HepG2 (cell line): ENCODE measurements around the gene TFB1M. TPM values are rescaled to one million over a fixed set of nuclear protein-coding genes. Genes with fewer than 3 reads are reported as not detected.

Experiments
- ATAC-seq: fragments of 200-7000 bp; cut with Tn5 transposase; 3 replicates; pipeline ENCODE4 v1.9.1; 2020; ENCODE audit warnings: mild to moderate bottlenecking, moderate library complexity
- BruUV-seq: library from RNA; stranded (reverse); fragments of 400-500 nt; replicated peaks from 2 replicates; lab custom pipeline; 2021; lab: Mats Ljungman, UMichigan
- CTCF ChIA-PET: fragments of 300-600 bp; formaldehyde crosslinking; extraction: SDS; loops from one replicate; lab custom pipeline; 2021; ENCODE audit warnings: low total read pairs, inconsistent platforms, low intra/inter-chr PET ratio; lab: Yijun Ruan, JAX
- POLR2A ChIA-PET: fragments of 350-600 bp; sonication (Branson Sonifier 250); formaldehyde crosslinking; loops from one replicate; lab custom pipeline; 2020; ENCODE audit warnings: antibody characterized with exemption, inconsistent platforms; lab: Yijun Ruan, JAX
- DNase-seq: peaks from one replicate; pipeline ENCODE4 v3.0.0-alpha.2; 2015; ENCODE audit warnings: low spot score
- FAIRE-seq: peaks from 3 replicates; lab custom pipeline; 2011; peaks lifted over from hg19 to GRCh38; lab: Jason Lieb, UNC
- H2AFZ ChIP-seq: one replicate; pipeline ENCODE4 v1.6.1; 2011; ENCODE audit warnings: low read length, inconsistent platforms
- H3K27ac ChIP-seq: fragments of 300-600 bp; 3 replicates; pipeline ENCODE4 v1.8.0; 2011; ENCODE audit warnings: mixed run types, mild to moderate bottlenecking, mixed read lengths, low read length, inconsistent platforms; ENCODE audit not compliant: insufficient read depth; ENCODE audit errors: extremely low read length
- H3K27me3 ChIP-seq, 2 experiments: fragments of 200-600 bp in 1 of 2; 2 replicates in 1 of 2; 3 replicates in 1 of 2; pipeline versions ENCODE4 v1.6.0 to v1.8.0; 2011; ENCODE audit warnings: low read length in 2 of 2, mild to moderate bottlenecking in 2 of 2, moderate library complexity in 2 of 2, inconsistent platforms in 1 of 2; ENCODE audit not compliant: insufficient read depth in 2 of 2, control insufficient read depth in 1 of 2
- H3K36me3 ChIP-seq, 2 experiments: fragments of 200-600 bp in 1 of 2; replicated peaks in 1 of 2; 2 replicates in 1 of 2; 3 replicates in 1 of 2; pipeline versions ENCODE4 v1.5.1 to v1.8.0; 2011; ENCODE audit warnings: low read length in 2 of 2, inconsistent platforms in 1 of 2; ENCODE audit not compliant: insufficient read depth in 2 of 2, control insufficient read depth in 1 of 2
- H3K4me1 ChIP-seq: 2 replicates; pipeline ENCODE4 v1.5.1; 2012; ENCODE audit warnings: low read length, inconsistent platforms; ENCODE audit not compliant: insufficient read depth
- H3K4me2 ChIP-seq: 2 replicates; pipeline ENCODE4 v1.6.0; 2011; ENCODE audit warnings: low read depth, low read length, inconsistent platforms
- H3K4me3 ChIP-seq, 3 experiments: fragments of 200-600 bp in 1 of 3; sonication (generic), shearing (Covaris generic) in 1 of 3; replicated peaks in 1 of 3; 2 replicates each; pipeline ENCODE4 v1.5.1; 2011 to 2016; ENCODE audit warnings: low read length in 3 of 3, inconsistent platforms in 2 of 3, low read depth in 2 of 3, mild to moderate bottlenecking in 2 of 3, control low read depth in 1 of 3, mixed read lengths in 1 of 3; ENCODE audit not compliant: insufficient read depth in 1 of 3
- H3K79me2 ChIP-seq: one replicate; pipeline ENCODE4 v1.6.1; 2011; ENCODE audit warnings: low read length, inconsistent platforms; ENCODE audit not compliant: insufficient read depth
- H3K9ac ChIP-seq: 2 replicates; pipeline ENCODE4 v1.6.0; 2011; ENCODE audit warnings: mild to moderate bottlenecking, low read depth, low read length, inconsistent platforms; ENCODE audit not compliant: insufficient read depth
- H3K9me3 ChIP-seq: 2 replicates; pipeline ENCODE4 v1.5.1; 2012; ENCODE audit warnings: mild to moderate bottlenecking, low read length
- H4K20me1 ChIP-seq: 2 replicates; pipeline ENCODE4 v1.6.0; 2011; ENCODE audit warnings: inconsistent platforms, mild to moderate bottlenecking, low read length, moderate library complexity; ENCODE audit not compliant: insufficient read depth
- DR1 ChIP-seq: sonication (generic); formaldehyde crosslinking; IDR thresholded peaks from 2 replicates; pipeline ENCODE4 v1.8.0; 2021; ENCODE audit warnings: mild to moderate bottlenecking, missing genetic modification reagents, inconsistent platforms
- FIP1L1 ChIP-seq: fragments of 200-400 bp; formaldehyde crosslinking; IDR thresholded peaks from 2 replicates; pipeline ENCODE4 v1.6.1; 2018; ENCODE audit warnings: low read depth, mild to moderate bottlenecking, low read length, moderate library complexity, borderline replicate concordance; ENCODE audit not compliant: insufficient read depth
- FOXK1 ChIP-seq: sonication (generic); formaldehyde crosslinking; IDR thresholded peaks from 2 replicates; pipeline ENCODE4 v1.4.0; 2020; ENCODE audit warnings: low read depth, missing genetic modification reagents, borderline replicate concordance
- HNRNPK ChIP-seq: fragments of 200-400 bp; formaldehyde crosslinking; IDR thresholded peaks from 2 replicates; pipeline ENCODE4 v1.6.1; 2018; ENCODE audit warnings: low read length, low read depth, moderate library complexity, mild to moderate bottlenecking; ENCODE audit not compliant: poor library complexity, severe bottlenecking
- KDM4B ChIP-seq: sonication (generic); formaldehyde crosslinking; IDR thresholded peaks from 2 replicates; pipeline ENCODE4 v1.4.0; 2020; ENCODE audit warnings: missing genetic modification reagents
- MTA1 ChIP-seq: sonication (generic); formaldehyde crosslinking; IDR thresholded peaks from 2 replicates; pipeline ENCODE4 v1.4.0; 2020; ENCODE audit warnings: missing genetic modification reagents, mild to moderate bottlenecking, borderline replicate concordance
- MTA3 ChIP-seq: sonication (generic); formaldehyde crosslinking; IDR thresholded peaks from 2 replicates; pipeline ENCODE4 v1.4.0; 2020; ENCODE audit warnings: missing genetic modification reagents
- SIX1 ChIP-seq: sonication (generic); formaldehyde crosslinking; IDR thresholded peaks from 2 replicates; pipeline ENCODE4 v1.4.0; 2020; ENCODE audit warnings: missing genetic modification reagents, borderline replicate concordance
- SNAPC4 ChIP-seq: sonication (generic); formaldehyde crosslinking; IDR thresholded peaks from 2 replicates; pipeline ENCODE4 v1.4.0; 2020; ENCODE audit warnings: mild to moderate bottlenecking, missing genetic modification reagents
- TGIF2 ChIP-seq: IDR thresholded peaks from 2 replicates; pipeline ENCODE4 v1.6.1; 2016; ENCODE audit warnings: control low read depth, missing compliant biosample characterization
- ZBTB14 ChIP-seq: sonication (generic); formaldehyde crosslinking; IDR thresholded peaks from 2 replicates; pipeline ENCODE4 v1.4.0; 2020; ENCODE audit warnings: missing genetic modification reagents
- WGBS: methylation state at CpG from one replicate; pipeline ENCODE4 v1.1.6; 2017; ENCODE audit warnings: low lambda C conversion rate; 5-methylcytosine and 5-hydroxymethylcytosine counted together
- in situ Hi-C: cut with HindIII; loops from 2 replicates; pipeline ENCODE4 v1.10.0; 2017; ENCODE audit warnings: low pct_unique_long_range_greater_than_20kb; ENCODE audit not compliant: extremely low pct_ligation_motif_present
- intact Hi-C: fragments of 100-400 bp; cut with micrococcal nuclease; formaldehyde crosslinking; loops from one replicate; pipeline ENCODE4 v1.10.0; 2022; ENCODE audit not compliant: unreplicated experiment
- polyA plus RNA-seq, 8 experiments: library from polyadenylated mRNA; depleted of rRNA in 3 of 8; stranded (reverse) in 7 of 8; unstranded in 1 of 8; fragments of >200 nt; fragmentation: Illumina TruSeq in 4 of 8; extraction: Trizol in 4 of 8; gene quantifications; 2 replicates each; pipeline versions ENCODE4 v1.2.1 to v1.2.3, GENCODE V29; 2011 to 2016; ENCODE audit warnings: low read depth in 4 of 8, missing spikeins in 1 of 8, mixed read lengths in 1 of 8; ENCODE audit not compliant: insufficient read depth in 1 of 8
- total RNA-seq, 5 experiments: library from RNA; depleted of rRNA; stranded (reverse); fragments of >200 nt; fragmentation: Illumina TruSeq; extraction: Trizol; gene quantifications; 2 replicates each; pipeline ENCODE4 v1.2.3, GENCODE V29; 2016; ENCODE audit warnings: low read depth in 1 of 5

Gene TFB1M
- total and polyA plus RNA-seq, 2 of the 13 experiments (the other 11 are each of a cell fraction or from before 2014, with no cell fraction given) = 91.4 to 122 TPM

GRCh38 chr6:155240905-155241600 is 73.2 kb downstream of the TFB1M start:
- no peaks in the 10 kb centered on the region for H3K27me3 ChIP-seq
- no peaks in the 10 kb centered on the region for H3K4me1 ChIP-seq
- no peak overlapping the region for H3K9ac ChIP-seq
- 85% methylated on average over 19 of the region's 19 CpGs for WGBS
- ChIA-PET POLR2A (no interaction called here), CTCF (no interaction called here)
- TF ChIP-seq KDM4B (no peak), ZBTB14 (0 out of 2 replicates have a peak, but pooled peaks have one; percentile 27), DR1 (no peak), MTA1 (CRISPR knock-in tag) (no peak), FIP1L1 (0 out of 2 replicates have a peak, but pooled peaks have one; percentile 40)
- no peak for DNase-seq
- H3K27ac ChIP-seq = no peak overlapping the region
- no peak for FAIRE-seq
- peaks cover 7% of the 10 kb centered on the region; the same call in 1 of the 2 replicates for H3K9me3 ChIP-seq
- intact Hi-C loops = loop anchor here (10.0 kb wide), 1 partner anchor 316 kb away; no protein-coding TSS in a partner anchor
- ATAC-seq = peak; percentile 21
- H3K4me3 ChIP-seq = no peak overlapping the region
- H4K20me1 ChIP-seq = no peaks in the 10 kb centered on the region
- H3K4me2 ChIP-seq = no peak overlapping the region
- H3K79me2 ChIP-seq = no peaks in the 10 kb centered on the region
- H2AFZ ChIP-seq = no peak overlapping the region
- no peaks in the 10 kb centered on the region for H3K36me3 ChIP-seq
- in situ Hi-C loops = no loop called here
- BruUV-seq = no TSS peak

- Histone ChIP-seq H3K9me3 (peaks cover 7% of the 10 kb centered on the region; the same call in 1 of the 2 replicates), H3K4me1 (0 out of 2 replicates have a peak, but pooled peaks cover 5% of the 10 kb centered on the region), H4K20me1 (no peaks in the 10 kb centered on the region), H3K36me3 (no peaks in the 10 kb centered on the region), H3K9ac (no peak overlapping the region), H3K27ac (no peak overlapping the region), H3K79me2 (no peaks in the 10 kb centered on the region), H3K27me3 (no peaks in the 10 kb centered on the region), H2AFZ (no peak overlapping the region), H3K4me2 (no peak overlapping the region), H3K4me3 (no peak overlapping the region)
- no CpG with 5 or more reads among the region's 1 CpG for WGBS
- ATAC-seq = no peak
- ChIA-PET CTCF (no interaction called here), POLR2A (interaction anchor here (0.6 kb wide), 1 partner anchor 84 kb away, joined by 3 read pairs; no protein-coding TSS in a partner anchor)
- intact Hi-C loops (no loop called here), in situ Hi-C loops (no loop called here)
- FAIRE-seq = no peak
- no TSS peak for BruUV-seq
- DNase-seq = no peak
- TF ChIP-seq FOXK1 (no peak), SIX1 (CRISPR knock-in tag) (no peak), MTA3 (CRISPR knock-in tag) (no peak), HNRNPK (no peak), SNAPC4 (CRISPR knock-in tag) (no peak), TGIF2 (CRISPR knock-in tag) (no peak)
These were observed 76.7 kb downstream of the TFB1M start for GRCh38 chr6:155237613-155238012.
